HAP-1 (cell line): Measurements from ENCODE around the gene GLT8D2.

Source experiments
- DNase-seq, 2 experiments: peaks; one replicate each; pipeline ENCODE4 v3.0.0-alpha.2; 2016 to 2020; ENCODE audit warnings: low spot score in 2 of 2
- H3K27me3 ChIP-seq: fragments of 250-450 bp; sonication (Bioruptor Pico); 2 replicates; pipeline ENCODE4 v1.5.1; 2020; ENCODE audit warnings: low read depth, mild to moderate bottlenecking, moderate library complexity
- H3K36me3 ChIP-seq: fragments of 250-450 bp; sonication (Bioruptor Pico); replicated peaks from 2 replicates; pipeline ENCODE4 v1.5.1; 2020; ENCODE audit warnings: mild to moderate bottlenecking
- H3K4me1 ChIP-seq: fragments of 250-450 bp; sonication (Bioruptor Pico); 2 replicates; pipeline ENCODE4 v1.5.1; 2020; ENCODE audit warnings: mild to moderate bottlenecking
- H3K4me3 ChIP-seq: fragments of 250-450 bp; sonication (Bioruptor Pico); 2 replicates; pipeline ENCODE4 v1.5.1; 2020; ENCODE audit warnings: mild to moderate bottlenecking, moderate library complexity
- H3K9me3 ChIP-seq: fragments of 250-450 bp; sonication (Bioruptor Pico); 2 replicates; pipeline ENCODE4 v1.5.1; 2020; ENCODE audit warnings: mild to moderate bottlenecking, moderate library complexity
- in situ Hi-C: fragments of 300-500 bp; cut with MboI; formaldehyde crosslinking; loops from 3 replicates; pipeline ENCODE4 v1.14.3; 2020; ENCODE audit warnings: low sequenced_read_pairs, inconsistent platforms, mixed read lengths

GLT8D2 gene

GRCh38 chr12:103947871-103948555 is 102.0 kb downstream of the GLT8D2 start:
- in situ Hi-C loops: no loop called here
- no peaks in the 10 kb centered on the region; the same call in 1 of the 2 replicates for H3K9me3 ChIP-seq
- H3K4me3 ChIP-seq: no peak overlapping the region
- H3K27me3 ChIP-seq: no peaks in the 10 kb centered on the region
- DNase-seq: no peak
- H3K4me1 ChIP-seq: no peaks in the 10 kb centered on the region
- H3K36me3 ChIP-seq: peaks cover 97% of the 10 kb centered on the region

GRCh38 chr12:103944964-103945363 is 105.0 kb downstream of the GLT8D2 start:
- in situ Hi-C loops: no loop called here

More at GRCh38 chr12:103944964-103945363, 105.0 kb downstream of the GLT8D2 start:
- no peak overlapping the region for H3K4me3 ChIP-seq
- no peak for DNase-seq
- peaks cover 97% of the 10 kb centered on the region for H3K36me3 ChIP-seq
- H3K9me3 ChIP-seq: no peaks in the 10 kb centered on the region
- no peaks in the 10 kb centered on the region for H3K4me1 ChIP-seq
- H3K27me3 ChIP-seq: no peaks in the 10 kb centered on the region
